DOHH2 (cell line): ENCODE measurements around the gene LRMDA.

ENCODE experiments used
- H3F3A ChIP-seq: fragments of 200-600 bp; sonication (generic), shearing (Covaris generic); 2 replicates; pipeline ENCODE4 v1.6.0; 2016; ENCODE audit warnings: antibody characterized with exemption, mild to moderate bottlenecking; ENCODE audit not compliant: control insufficient read depth, insufficient read depth
- H3K27ac ChIP-seq: fragments of 200-600 bp; sonication (generic); 2 replicates; pipeline ENCODE4 v1.5.1; 2014; ENCODE audit warnings: low read depth, mild to moderate bottlenecking, low read length, moderate library complexity
- H3K27me3 ChIP-seq: fragments of 200-600 bp; sonication (generic); 2 replicates; pipeline ENCODE4 v1.6.1; 2014; ENCODE audit warnings: mild to moderate bottlenecking, low read length, mixed read lengths; ENCODE audit not compliant: control insufficient read depth
- H3K36me3 ChIP-seq: fragments of 200-600 bp; sonication (generic); 2 replicates; pipeline ENCODE4 v1.6.1; 2014; ENCODE audit warnings: mild to moderate bottlenecking, low read length, moderate library complexity, mixed read lengths; ENCODE audit not compliant: control insufficient read depth
- H3K4me1 ChIP-seq: fragments of 200-600 bp; sonication (generic); 2 replicates; pipeline ENCODE4 v1.6.1; 2014; ENCODE audit warnings: mild to moderate bottlenecking, low read length, mixed read lengths; ENCODE audit not compliant: control insufficient read depth
- H3K4me2 ChIP-seq: fragments of 200-600 bp; sonication (generic); 2 replicates; pipeline ENCODE4 v1.6.0; 2014; ENCODE audit warnings: mild to moderate bottlenecking, low read length, moderate library complexity
- H3K4me3 ChIP-seq: fragments of 200-600 bp; sonication (generic); 2 replicates; pipeline ENCODE4 v1.5.1; 2014; ENCODE audit warnings: mild to moderate bottlenecking, low read length, mixed read lengths
- H3K79me2 ChIP-seq: fragments of 200-600 bp; sonication (generic); 2 replicates; pipeline ENCODE4 v1.6.1; 2014; ENCODE audit warnings: mild to moderate bottlenecking, low read length, mixed read lengths; ENCODE audit not compliant: control insufficient read depth
- H3K9me2 ChIP-seq: fragments of 200-600 bp; sonication (generic); replicated peaks from 2 replicates; pipeline ENCODE4 v1.6.1; 2014; ENCODE audit warnings: mild to moderate bottlenecking, low read length, mixed read lengths; ENCODE audit not compliant: control insufficient read depth
- H3K9me3 ChIP-seq: fragments of 200-600 bp; sonication (generic); 2 replicates; pipeline ENCODE4 v1.6.1; 2014; ENCODE audit warnings: antibody characterized with exemption, low read length, mixed read lengths; ENCODE audit not compliant: control insufficient read depth, insufficient read depth
- H4K20me1 ChIP-seq: fragments of 200-600 bp; sonication (generic); 2 replicates; pipeline ENCODE4 v1.6.0; 2014; ENCODE audit warnings: low read depth, mild to moderate bottlenecking, antibody characterized with exemption, low read length, moderate library complexity; ENCODE audit not compliant: control insufficient read depth, insufficient read depth
- EZH2phosphoT487 ChIP-seq: fragments of 200-600 bp; sonication (generic); IDR thresholded peaks from 2 replicates; pipeline ENCODE4 v1.6.1; 2017; ENCODE audit warnings: borderline replicate concordance, mild to moderate bottlenecking, antibody characterized with exemption, low read length, moderate library complexity, mixed read lengths
- TF ChIP-seq, protein P1 (sequence below): fragments of 200-600 bp; sonication (generic); IDR thresholded peaks from one replicate; pipeline ENCODE4 v1.5.1; 2014; ENCODE audit warnings: antibody characterized with exemption, mild to moderate bottlenecking, low read depth, low read length; ENCODE audit not compliant: poor library complexity, severe bottlenecking

The LRMDA gene

DNA sequence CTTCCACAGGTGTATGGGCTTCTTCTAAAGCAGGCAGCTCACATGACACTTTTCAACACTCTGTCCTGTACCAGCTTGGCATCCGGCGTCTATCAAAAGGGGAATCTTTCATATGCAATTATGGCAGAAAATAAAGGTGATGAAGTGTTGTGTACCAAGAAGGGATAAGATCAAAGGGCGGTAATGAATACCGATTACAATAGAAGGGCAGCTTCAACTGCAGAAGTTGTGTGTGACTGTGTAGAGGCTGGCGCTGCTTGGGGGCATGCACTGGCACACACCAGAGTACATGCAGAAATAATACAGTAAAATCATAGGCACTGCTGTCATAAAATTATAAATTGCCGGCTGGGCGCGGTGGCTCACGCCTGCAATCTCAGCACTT, 744.7 kb downstream of the LRMDA start:
- H3K36me3 ChIP-seq = no peaks in the 10 kb centered on the region
- H3K27ac ChIP-seq = no peak overlapping the region
- H3K4me2 ChIP-seq = no peak overlapping the region
- H3K9me2 ChIP-seq = no peaks in the 10 kb centered on the region
- H3K79me2 ChIP-seq = no peaks in the 10 kb centered on the region
- H3K9me3 ChIP-seq = no peaks in the 10 kb centered on the region
- no peaks in the 10 kb centered on the region for H3F3A ChIP-seq
- H3K27me3 ChIP-seq = no peaks in the 10 kb centered on the region
- no peak for TF ChIP-seq EZH2phosphoT487
- TF ChIP-seq, protein P1, sequence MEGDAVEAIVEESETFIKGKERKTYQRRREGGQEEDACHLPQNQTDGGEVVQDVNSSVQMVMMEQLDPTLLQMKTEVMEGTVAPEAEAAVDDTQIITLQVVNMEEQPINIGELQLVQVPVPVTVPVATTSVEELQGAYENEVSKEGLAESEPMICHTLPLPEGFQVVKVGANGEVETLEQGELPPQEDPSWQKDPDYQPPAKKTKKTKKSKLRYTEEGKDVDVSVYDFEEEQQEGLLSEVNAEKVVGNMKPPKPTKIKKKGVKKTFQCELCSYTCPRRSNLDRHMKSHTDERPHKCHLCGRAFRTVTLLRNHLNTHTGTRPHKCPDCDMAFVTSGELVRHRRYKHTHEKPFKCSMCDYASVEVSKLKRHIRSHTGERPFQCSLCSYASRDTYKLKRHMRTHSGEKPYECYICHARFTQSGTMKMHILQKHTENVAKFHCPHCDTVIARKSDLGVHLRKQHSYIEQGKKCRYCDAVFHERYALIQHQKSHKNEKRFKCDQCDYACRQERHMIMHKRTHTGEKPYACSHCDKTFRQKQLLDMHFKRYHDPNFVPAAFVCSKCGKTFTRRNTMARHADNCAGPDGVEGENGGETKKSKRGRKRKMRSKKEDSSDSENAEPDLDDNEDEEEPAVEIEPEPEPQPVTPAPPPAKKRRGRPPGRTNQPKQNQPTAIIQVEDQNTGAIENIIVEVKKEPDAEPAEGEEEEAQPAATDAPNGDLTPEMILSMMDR = no peak
- H3K4me3 ChIP-seq = no peak overlapping the region
- H3K4me1 ChIP-seq = no peaks in the 10 kb centered on the region
- no peaks in the 10 kb centered on the region for H4K20me1 ChIP-seq

DNA sequence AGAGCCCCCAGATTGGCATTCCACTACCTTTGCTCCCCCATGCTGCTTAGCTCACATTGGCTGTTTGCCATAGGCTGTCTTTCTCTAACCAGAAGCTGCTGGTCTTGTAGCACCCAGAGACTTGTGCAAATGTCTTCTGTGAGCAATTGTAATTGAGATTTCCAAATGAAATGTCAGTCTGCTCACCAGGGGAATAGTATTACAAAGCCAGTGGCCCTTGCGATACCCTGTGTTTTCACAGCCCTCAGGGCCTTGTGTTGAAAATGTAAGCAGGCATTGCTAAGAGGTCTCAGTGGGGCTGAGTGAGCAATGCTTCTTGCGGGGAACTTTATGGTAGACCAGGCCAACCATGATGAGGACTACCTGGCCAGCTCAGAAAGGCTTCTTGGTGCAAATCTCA, 746.5 kb downstream of the LRMDA start:
- H3K27ac ChIP-seq = no peak overlapping the region
- no peaks in the 10 kb centered on the region for H3K79me2 ChIP-seq
- H3K4me1 ChIP-seq = no peaks in the 10 kb centered on the region
- no peaks in the 10 kb centered on the region for H3K27me3 ChIP-seq
- H3K36me3 ChIP-seq = no peaks in the 10 kb centered on the region
- H4K20me1 ChIP-seq = no peaks in the 10 kb centered on the region
- no peaks in the 10 kb centered on the region for H3K9me3 ChIP-seq
- H3K4me2 ChIP-seq = no peak overlapping the region
- no peak overlapping the region for H3K4me3 ChIP-seq
- no peaks in the 10 kb centered on the region for H3K9me2 ChIP-seq
- TF ChIP-seq EZH2phosphoT487 = no peak
- TF ChIP-seq, protein P1 = no peak
- H3F3A ChIP-seq = no peaks in the 10 kb centered on the region

DNA sequence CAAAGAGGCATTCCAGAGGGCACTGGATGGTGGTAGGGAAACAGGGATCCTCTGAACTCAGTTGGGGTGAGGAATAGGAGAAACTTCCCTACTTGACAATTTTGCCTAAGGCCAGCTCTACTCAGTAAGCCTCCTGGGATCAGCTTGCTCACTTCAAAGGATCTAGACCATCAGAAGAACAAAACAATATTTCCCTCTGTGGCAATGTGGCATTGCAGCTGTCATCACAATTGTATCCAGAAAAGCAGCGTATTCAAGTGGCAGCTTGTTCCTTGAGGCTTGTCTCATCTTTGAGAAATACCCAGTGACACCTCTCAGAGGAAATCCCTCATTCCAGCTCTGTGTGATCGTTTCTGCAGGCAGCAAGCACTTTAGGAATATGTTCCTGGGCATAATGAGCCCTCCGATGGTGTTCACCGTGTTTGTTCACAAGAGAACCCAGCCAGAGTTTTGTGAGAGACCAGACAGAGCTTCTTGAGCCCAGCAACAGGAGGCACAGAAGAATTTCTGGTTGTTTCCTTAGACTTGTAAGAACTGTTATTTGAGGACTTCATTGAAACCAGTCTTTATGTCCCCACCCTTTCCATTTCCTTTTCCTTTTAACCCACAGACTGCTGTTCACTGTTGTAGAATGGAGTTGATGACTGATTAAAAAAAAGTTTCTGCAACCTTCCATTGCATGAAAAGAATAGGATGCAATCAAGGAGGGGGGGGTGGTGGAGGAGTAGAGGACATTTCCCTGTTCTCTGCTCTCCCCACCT, 747.3 kb downstream of the LRMDA start:
- Histone ChIP-seq H3K4me1 (no peaks in the 10 kb centered on the region), H3F3A (no peaks in the 10 kb centered on the region), H4K20me1 (no peaks in the 10 kb centered on the region), H3K9me2 (no peaks in the 10 kb centered on the region), H3K36me3 (no peaks in the 10 kb centered on the region), H3K27ac (no peak overlapping the region), H3K4me2 (no peak overlapping the region), H3K9me3 (no peaks in the 10 kb centered on the region), H3K27me3 (no peaks in the 10 kb centered on the region), H3K4me3 (no peak overlapping the region), H3K79me2 (no peaks in the 10 kb centered on the region)
- TF ChIP-seq, protein P1 = no peak
- no peak for TF ChIP-seq EZH2phosphoT487
